WTC11 (cell line): Measurements from ENCODE around the gene LHPP.

Experiments used
- CTCF ChIP-seq: fragments of 200-600 bp; IDR thresholded peaks from 2 replicates; pipeline ENCODE4 v1.8.0; 2022; ENCODE audit warnings: antibody characterized with exemption
- JAZF1 ChIP-seq: fragments of 250-450 bp; sonication (Bioruptor Pico); IDR thresholded peaks from 2 replicates; pipeline ENCODE4 v1.9.0; 2021; ENCODE audit warnings: moderate library complexity, mild to moderate bottlenecking, inconsistent platforms

- no peak for TF ChIP-seq CTCF
- TF ChIP-seq JAZF1 (CRISPR knock-in tag) = no peak
Observed at GRCh38 chr10:124566981-124567835, 105.6 kb downstream of the LHPP start.
